IMR-90 (cell line): ENCODE measurements around the gene SESN1. TPM values are rescaled to one million over a fixed set of nuclear protein-coding genes. Genes with fewer than 3 reads are reported as not detected.

Experiments used
- CTCF ChIP-seq: conservative IDR thresholded peaks from 2 replicates; pipeline ENCODE4 v1.5.1; 2012; ENCODE audit warnings: mild to moderate bottlenecking, low read depth, low read length, improper control_type of control experiment
- MAZ ChIP-seq: IDR thresholded peaks from 2 replicates; pipeline ENCODE4 v1.6.1; 2012; ENCODE audit warnings: low read depth, mild to moderate bottlenecking, low read length, improper control_type of control experiment, moderate library complexity, borderline replicate concordance
- MXI1 ChIP-seq: IDR thresholded peaks from 2 replicates; pipeline ENCODE4 v1.6.1; 2012; ENCODE audit warnings: low read depth, mild to moderate bottlenecking, low read length, moderate library complexity, borderline replicate concordance
- USF2 ChIP-seq: fragments of 150-350 bp; IDR thresholded peaks from 2 replicates; pipeline ENCODE4 v1.6.1; 2017; ENCODE audit warnings: mild to moderate bottlenecking, antibody characterized with exemption, low read length, low read depth
- polyA plus RNA-seq, 3 experiments: library from polyadenylated mRNA; depleted of rRNA; stranded (reverse); fragments of >200 nt; gene quantifications; 2 replicates each; pipeline ENCODE4 v1.2.3, GENCODE V29; 2012; ENCODE audit warnings: low replicate concordance in 1 of 3
- total RNA-seq: library from RNA; depleted of rRNA; stranded (reverse); fragments of >200 nt; gene quantifications from 2 replicates; pipeline ENCODE4 v1.2.3, GENCODE V29; 2012

The SESN1 gene
- total and polyA plus RNA-seq, 2 of the 4 experiments (the other 2 are of a cell fraction), result 9.7 to 16.7 TPM

GRCh38 chr6:109091314-109092024, 3.2 kb downstream of the SESN1 start (continued):
- TF ChIP-seq CTCF (no peak), MXI1 (no peak), USF2 (no peak), MAZ (no peak)
